ENCODE data around the gene MAP7D1. TPM values are rescaled to one million over a fixed set of nuclear protein-coding genes. Genes with fewer than 3 reads are reported as not detected.
A peak's percentile ranks its signal among the peaks of the same experiment; 100 is the strongest.

Gene MAP7D1
- total RNA-seq, 3 donors from 2014 or later: 67.4 to 78.0 (median 68.6) TPM

DNA sequence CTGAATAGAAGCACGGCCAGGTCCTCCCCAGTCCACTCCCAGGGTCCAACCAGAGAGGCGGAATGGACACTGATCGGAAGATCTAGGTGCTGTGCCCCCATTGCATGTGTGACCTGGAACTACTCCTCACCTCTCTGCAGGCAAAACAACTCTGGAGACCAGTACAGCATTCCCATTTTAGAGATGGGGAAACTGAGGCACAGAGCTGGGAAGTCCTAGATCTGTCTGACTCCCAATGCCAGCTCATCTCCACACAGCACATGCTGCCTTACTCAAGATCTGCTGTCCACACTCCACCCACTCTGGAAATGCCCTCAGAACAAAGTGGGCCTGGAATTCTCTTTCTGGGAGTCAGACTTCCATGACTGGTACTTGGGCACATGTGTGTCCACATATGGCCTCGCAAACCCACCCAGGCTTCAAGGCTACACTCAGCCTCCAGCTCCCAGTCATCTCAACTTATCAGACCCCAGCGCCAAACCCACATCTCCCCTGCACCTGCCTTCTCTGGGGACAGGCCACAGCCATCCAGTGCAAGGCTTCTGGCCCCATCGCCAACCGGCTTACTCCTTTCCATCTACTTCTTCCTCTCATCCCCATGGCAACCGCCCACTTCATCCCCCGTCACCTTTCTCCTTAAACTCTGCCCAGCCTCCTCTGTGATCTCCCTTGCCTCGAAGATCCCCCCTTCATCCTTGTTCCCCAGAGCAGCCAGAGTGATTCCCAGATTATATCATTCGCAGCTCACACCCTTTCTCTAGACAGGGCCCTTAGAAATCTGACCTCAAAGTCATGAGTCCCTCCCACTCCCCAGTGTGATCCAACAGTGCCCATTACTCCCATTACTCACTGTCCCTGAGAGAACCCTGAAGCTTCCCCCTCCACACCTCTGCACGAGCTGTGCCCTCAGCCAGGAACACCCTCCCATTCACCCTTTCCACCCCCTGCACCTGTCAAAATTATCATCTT lies 33.6 kb upstream of the MAP7D1 start:
- H3K27me3 ChIP-seq: no peaks in the 10 kb centered on the region
- no peak for TF ChIP-seq POLR2A (IDR thresholded peaks at IDR 0.05)
- no peak for TF ChIP-seq POLR2AphosphoS5 (IDR thresholded peaks at IDR 0.05)
- TF ChIP-seq, protein P1, sequence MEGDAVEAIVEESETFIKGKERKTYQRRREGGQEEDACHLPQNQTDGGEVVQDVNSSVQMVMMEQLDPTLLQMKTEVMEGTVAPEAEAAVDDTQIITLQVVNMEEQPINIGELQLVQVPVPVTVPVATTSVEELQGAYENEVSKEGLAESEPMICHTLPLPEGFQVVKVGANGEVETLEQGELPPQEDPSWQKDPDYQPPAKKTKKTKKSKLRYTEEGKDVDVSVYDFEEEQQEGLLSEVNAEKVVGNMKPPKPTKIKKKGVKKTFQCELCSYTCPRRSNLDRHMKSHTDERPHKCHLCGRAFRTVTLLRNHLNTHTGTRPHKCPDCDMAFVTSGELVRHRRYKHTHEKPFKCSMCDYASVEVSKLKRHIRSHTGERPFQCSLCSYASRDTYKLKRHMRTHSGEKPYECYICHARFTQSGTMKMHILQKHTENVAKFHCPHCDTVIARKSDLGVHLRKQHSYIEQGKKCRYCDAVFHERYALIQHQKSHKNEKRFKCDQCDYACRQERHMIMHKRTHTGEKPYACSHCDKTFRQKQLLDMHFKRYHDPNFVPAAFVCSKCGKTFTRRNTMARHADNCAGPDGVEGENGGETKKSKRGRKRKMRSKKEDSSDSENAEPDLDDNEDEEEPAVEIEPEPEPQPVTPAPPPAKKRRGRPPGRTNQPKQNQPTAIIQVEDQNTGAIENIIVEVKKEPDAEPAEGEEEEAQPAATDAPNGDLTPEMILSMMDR (IDR thresholded peaks at IDR 0.05): no peak
- H3K9me3 ChIP-seq: no peaks in the 10 kb centered on the region
- no peak for DNase-seq (ENCODE audit: low spot score in 2 of 2)
- no peaks in the 10 kb centered on the region for H3K36me3 ChIP-seq
- intact Hi-C loops (cut with DNase I; ENCODE audit: low total_unique reads): no loop called here
- peak overlapping the region in 1 of 2 donors; percentile 77 for H3K27ac ChIP-seq
- peaks cover 0 to 8% of the 10 kb centered on the region in 2 donors for H3K4me1 ChIP-seq
- no peak overlapping the region for H3K4me3 ChIP-seq

DNA sequence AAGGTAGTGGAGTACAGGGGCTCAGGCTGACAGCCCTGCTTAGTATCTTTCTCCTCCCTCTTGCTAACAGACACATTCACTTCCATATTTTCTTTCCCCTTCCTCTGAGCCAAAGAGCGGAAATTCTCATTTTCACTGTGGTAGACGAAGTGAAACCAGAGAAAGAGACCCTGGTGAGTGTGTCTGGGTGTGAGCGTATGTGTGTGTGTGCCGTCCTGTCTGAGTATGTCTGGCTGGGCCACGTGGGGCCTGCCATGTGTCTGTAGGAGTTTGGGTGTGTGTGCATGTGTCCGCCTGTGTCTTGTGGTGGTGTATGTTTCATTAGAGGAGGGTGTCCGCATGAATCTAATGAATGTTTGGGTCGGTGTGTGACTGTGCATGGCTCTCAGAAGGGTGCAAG lies 32.6 kb upstream of the MAP7D1 start:
- intact Hi-C loops (cut with DNase I; ENCODE audit: low total_unique reads): no loop called here
- no peak for DNase-seq (ENCODE audit: low spot score in 2 of 2)
- no peaks in the 10 kb centered on the region for H3K27me3 ChIP-seq
- no peaks in the 10 kb centered on the region for H3K36me3 ChIP-seq
- peaks cover 0 to 8% of the 10 kb centered on the region in 2 donors for H3K4me1 ChIP-seq
- TF ChIP-seq POLR2A (IDR thresholded peaks at IDR 0.05) (no peak), POLR2AphosphoS5 (IDR thresholded peaks at IDR 0.05) (no peak)
- H3K27ac ChIP-seq: peak overlapping the region; percentile 77 to 90
- no peaks in the 10 kb centered on the region for H3K9me3 ChIP-seq
- no peak overlapping the region for H3K4me3 ChIP-seq

DNA sequence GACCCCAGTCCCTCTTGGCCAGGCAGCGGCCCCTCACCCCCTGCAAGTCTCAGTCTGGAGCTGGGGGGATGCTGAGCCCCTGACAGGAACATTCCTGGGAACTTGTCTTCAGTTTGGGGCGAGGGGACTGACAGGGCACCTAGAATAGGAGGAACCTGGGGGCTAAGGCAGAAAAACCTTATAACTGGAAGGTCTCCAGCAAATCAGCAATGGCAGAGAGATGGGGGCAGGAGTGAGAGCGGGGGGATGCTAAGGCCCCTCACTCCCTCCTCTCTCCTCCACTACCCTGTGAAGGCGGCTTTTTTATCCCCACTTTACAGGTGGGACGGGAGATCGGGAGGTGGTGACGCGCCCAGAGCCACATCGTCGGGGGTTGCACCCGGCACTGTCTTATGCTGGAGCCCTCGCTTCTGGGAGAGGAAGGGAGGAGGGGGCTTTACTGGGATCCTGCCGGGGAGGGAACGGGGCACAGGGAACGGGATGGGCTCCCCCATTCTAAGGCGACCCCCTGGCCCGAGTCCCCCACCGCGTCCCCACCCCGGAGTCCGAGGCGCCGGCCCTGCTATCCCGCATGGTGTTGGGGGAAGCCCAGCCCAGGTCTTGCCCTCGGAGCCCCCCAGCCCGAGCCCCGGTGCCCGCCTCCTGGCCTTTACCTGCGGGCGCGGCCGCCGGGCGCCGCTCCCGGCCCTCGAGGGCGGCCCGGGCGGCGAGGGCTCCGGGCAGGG lies 31.4 kb upstream of the MAP7D1 start:
- intact Hi-C loops (cut with DNase I; ENCODE audit: low total_unique reads): no loop called here
- H3K4me1 ChIP-seq: no peaks in the 10 kb centered on the region
- no peaks in the 10 kb centered on the region for H3K36me3 ChIP-seq
- H3K27me3 ChIP-seq: no peaks in the 10 kb centered on the region
- no peak for DNase-seq (ENCODE audit: low spot score in 2 of 2)
- peak overlapping the region; percentile 77 to 90 for H3K27ac ChIP-seq
- TF ChIP-seq, protein P1 (IDR thresholded peaks at IDR 0.05): no peak
- TF ChIP-seq POLR2AphosphoS5 (IDR thresholded peaks at IDR 0.05) (no peak), POLR2A (IDR thresholded peaks at IDR 0.05) (no peak)
- peak overlapping the region; percentile 39 to 86 (median 57) for H3K4me3 ChIP-seq
- no peaks in the 10 kb centered on the region for H3K9me3 ChIP-seq

DNA sequence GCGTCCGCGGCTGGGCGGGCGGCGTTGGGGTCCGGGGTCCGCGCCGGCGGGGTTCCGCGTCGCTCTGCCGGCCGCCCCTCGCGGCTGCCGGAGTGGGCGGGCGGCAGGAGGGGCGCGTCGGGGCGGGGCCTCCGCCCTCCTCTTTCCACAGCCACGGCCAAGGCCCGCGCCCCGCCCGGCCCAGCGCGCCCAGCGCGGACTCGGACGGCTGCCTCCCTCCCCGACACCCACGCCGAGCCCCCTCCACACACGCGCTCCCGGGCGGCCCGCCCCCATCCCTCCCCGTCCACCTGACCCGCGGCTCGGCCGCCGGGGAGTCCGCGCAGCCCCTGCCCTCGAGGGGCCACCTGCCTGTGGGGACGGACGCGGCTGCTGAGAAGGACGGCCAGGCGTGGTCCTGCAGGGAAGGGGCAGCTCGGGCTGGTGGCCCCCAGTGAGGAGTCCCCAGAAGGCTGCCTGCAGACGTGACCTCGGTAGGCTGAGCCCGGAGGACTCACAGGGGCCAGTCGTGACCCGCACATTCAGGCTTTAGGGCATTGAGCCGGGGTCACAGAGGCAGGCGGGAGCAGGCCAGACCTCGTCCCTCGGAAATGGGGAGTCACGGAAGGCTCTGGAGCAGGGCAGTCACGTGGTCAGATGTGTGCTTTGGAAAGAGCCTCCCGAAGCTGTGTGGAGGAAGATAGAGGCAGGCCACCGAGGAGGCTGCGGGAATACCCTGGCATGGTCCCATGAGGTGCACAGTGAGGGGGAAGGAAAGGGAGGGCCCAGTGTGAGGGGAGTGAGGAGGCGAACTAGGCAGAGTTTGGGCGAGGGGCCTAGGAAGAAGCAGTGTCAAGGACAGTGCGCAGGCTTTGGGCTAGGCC lies 30.6 kb upstream of the MAP7D1 start, which contains the start of gene COL8A2:
TSS of gene COL8A2 (minus strand) at position 94 of the 863 bp plus-strand sequence. CDS start 24,980 bp downstream, outside the sequence.
- no peaks in the 10 kb centered on the region for H3K4me1 ChIP-seq
- intact Hi-C loops (cut with DNase I; ENCODE audit: low total_unique reads): no loop called here
- H3K27me3 ChIP-seq: no peaks in the 10 kb centered on the region
- H3K36me3 ChIP-seq: no peaks in the 10 kb centered on the region
- TF ChIP-seq, protein P1 (IDR thresholded peaks at IDR 0.05): no peak
- no peak for TF ChIP-seq POLR2AphosphoS5 (IDR thresholded peaks at IDR 0.05)
- TF ChIP-seq POLR2A (IDR thresholded peaks at IDR 0.05): no peak
- no peaks in the 10 kb centered on the region for H3K9me3 ChIP-seq
- peak within 1 kb of the TSS; percentile 78 to 90 for H3K27ac ChIP-seq
- peak in 1 of 2 donors; percentile 43 for DNase-seq (ENCODE audit: low spot score in 2 of 2)
- H3K4me3 ChIP-seq: peak within 1 kb of the TSS; percentile 39 to 86 (median 57)
